Urothelium cell line (cell line): ENCODE results near the gene RAPGEF3.

Experiments used
- DNase-seq: peaks from one replicate; pipeline ENCODE4 v3.0.0; 2011; ENCODE audit warnings: low spot score, mixed read lengths
- FAIRE-seq: peaks from 2 replicates; lab custom pipeline; 2011; peaks lifted over from hg19 to GRCh38; lab: Jason Lieb, UNC

RAPGEF3 gene

GRCh38 chr12:47762850-47763465 is 4.3 kb upstream of the RAPGEF3 start:
- no peak for FAIRE-seq
- DNase-seq, result no peak

DNA sequence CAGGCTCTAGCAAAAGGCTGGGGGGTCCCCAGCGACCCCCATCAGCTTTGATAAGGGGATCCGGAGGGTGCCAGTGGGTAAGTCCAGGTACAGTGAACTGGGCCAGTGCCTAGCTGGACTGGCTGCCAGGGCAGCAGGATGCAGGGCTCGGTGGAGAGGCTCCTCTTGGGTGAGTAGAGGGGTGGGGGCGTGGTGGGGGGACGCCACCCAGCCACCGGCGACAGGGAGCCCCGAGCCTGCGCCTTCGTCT is 171 bp downstream of the RAPGEF3 start:
- no peak for DNase-seq
- FAIRE-seq, result no peak

DNA sequence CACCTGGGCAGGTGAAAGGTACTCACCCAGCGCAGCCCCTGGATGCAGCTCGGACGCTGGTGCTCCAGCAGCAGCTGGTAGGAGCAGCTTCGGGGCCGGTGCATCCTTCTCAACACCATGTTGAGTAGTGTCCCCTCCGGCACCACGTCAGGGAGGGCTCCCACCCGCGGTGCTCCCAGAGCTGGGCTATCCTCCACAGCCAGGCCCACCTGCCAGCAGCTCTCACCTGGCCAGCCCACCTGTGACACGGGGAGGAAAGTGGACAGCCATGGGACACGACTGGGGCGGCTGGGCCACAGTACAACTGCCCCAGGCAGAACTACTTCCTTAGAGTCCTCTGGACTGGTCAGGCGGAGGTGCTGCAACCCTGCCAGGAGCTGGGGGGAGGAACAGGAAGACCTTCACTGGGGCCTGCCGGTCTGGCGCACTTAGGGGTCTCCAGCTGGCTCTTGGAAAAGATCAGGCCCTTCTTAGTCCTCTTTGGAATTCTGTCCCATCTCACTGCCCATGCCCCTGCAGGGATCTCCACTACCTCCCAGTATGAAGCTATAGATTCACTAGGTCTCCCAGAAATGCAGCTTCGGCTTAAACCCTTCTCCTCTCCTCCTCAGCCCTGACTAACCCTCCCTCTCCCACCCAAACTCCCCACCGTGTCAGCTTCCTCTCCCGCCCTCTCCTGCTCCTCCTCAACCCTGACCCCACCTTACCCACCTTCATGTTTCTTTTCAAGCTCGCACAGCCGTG is 668 bp downstream of the RAPGEF3 start:
- DNase-seq (no peak), FAIRE-seq (no peak)

- no peak for FAIRE-seq
- DNase-seq, result no peak
Observed at GRCh38 chr12:47757364-47757839, 1.3 kb downstream of the RAPGEF3 start.

GRCh38 chr12:47755655-47756562 is 2.8 kb downstream of the RAPGEF3 start:
- FAIRE-seq, result no peak
- no peak for DNase-seq

GRCh38 chr12:47754881-47755280 is 3.8 kb downstream of the RAPGEF3 start:
- no peak for DNase-seq
- FAIRE-seq, result no peak

GRCh38 chr12:47754126-47754525 is 4.6 kb downstream of the RAPGEF3 start:
- FAIRE-seq (no peak), DNase-seq (no peak)

GRCh38 chr12:47753021-47754001 is 5.4 kb downstream of the RAPGEF3 start:
- peak; percentile 41 for DNase-seq
- FAIRE-seq, result no peak

GRCh38 chr12:47752552-47752951 is 6.1 kb downstream of the RAPGEF3 start:
- no peak for DNase-seq
- FAIRE-seq, result no peak

- FAIRE-seq, result no peak
- DNase-seq, result no peak
Observed at GRCh38 chr12:47752121-47752520, 6.6 kb downstream of the RAPGEF3 start.

- peak; percentile 44 for DNase-seq
- FAIRE-seq, result no peak
Observed at GRCh38 chr12:47751561-47751960, 7.1 kb downstream of the RAPGEF3 start.

DNA sequence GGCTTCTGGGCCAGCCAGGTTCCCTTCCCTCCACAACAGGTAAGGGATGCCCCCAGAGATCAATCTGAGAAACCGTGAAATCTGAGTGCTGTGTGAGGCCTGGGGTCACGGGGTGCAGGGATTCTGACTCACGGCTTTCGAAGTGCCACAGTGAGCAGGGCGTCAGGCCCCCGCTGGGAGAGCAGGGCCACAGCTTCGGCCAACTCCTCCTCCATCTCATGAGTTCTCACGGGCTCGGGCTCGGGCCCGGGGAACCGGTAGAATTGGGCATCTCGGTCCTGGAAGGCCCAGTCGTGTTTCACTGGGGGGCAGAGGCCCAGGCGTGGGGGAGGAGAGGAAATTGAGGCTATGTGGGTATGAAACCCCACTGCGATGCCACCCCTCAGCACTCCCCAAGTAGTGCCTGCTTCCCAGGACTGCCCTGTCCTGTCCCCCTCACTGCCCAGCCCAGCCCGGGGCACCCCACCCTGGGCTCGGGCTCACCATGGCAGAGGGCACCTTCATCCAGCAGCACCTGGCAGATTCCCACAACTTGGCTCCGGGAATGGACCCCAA is 7.7 kb downstream of the RAPGEF3 start:
- FAIRE-seq, result no peak
- no peak for DNase-seq

- FAIRE-seq, result no peak
- no peak for DNase-seq
Observed at GRCh38 chr12:47750229-47750798, 8.4 kb downstream of the RAPGEF3 start.

GRCh38 chr12:47748899-47749298 is 9.8 kb downstream of the RAPGEF3 start:
- no peak for FAIRE-seq

GRCh38 chr12:47748507-47748828 is 10.2 kb downstream of the RAPGEF3 start:
- no peak for DNase-seq
- FAIRE-seq, result no peak

More at GRCh38 chr12:47748899-47749298, 9.8 kb downstream of the RAPGEF3 start:
- DNase-seq, result no peak

DNA sequence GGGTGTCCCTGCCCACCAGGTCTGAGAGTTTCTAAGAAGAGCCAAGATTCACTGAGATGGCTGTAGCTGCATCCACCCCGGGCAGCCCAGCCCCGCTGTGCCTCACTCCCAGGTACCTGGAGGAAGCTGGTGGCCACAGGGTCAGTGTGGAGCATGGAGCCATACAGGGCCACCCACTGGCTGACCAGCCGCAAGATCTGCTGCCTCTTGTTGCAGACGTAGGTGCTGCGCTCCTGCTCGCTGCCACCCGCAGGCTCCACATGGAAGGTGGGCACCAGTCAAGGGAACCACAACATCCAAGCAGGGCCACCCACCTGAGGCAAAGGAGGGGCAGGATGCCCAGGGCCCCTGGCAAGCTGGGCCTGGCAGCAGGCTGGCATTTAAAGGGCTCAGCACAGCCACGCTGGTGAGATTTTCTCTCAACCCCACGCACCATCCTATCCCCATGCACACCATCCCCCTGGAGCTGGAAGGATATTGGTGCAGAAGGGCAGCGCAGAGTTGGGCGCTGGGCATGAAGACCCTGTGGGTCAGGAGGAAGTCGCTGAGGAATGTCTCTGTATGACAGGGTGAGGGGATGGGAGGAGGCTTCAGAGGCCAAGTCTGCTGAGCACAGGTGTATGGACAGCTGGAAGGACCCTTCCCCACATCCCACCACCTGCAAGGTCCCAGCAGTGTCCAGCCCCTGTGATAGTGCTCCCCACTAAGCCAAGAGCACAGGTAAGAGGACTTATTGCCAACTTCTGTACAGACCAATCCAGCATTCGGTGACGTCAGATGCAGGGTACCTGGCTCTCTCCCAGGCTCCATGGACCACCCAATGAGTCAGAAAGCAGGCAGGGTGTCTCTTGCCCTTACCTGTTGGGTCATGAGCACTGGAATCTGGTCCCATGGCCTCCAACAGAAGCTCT is 10.8 kb downstream of the RAPGEF3 start:
- peak; percentile 20 for FAIRE-seq
- no peak for DNase-seq

GRCh38 chr12:47747126-47747525 is 11.6 kb downstream of the RAPGEF3 start:
- FAIRE-seq (no peak), DNase-seq (no peak)

DNA sequence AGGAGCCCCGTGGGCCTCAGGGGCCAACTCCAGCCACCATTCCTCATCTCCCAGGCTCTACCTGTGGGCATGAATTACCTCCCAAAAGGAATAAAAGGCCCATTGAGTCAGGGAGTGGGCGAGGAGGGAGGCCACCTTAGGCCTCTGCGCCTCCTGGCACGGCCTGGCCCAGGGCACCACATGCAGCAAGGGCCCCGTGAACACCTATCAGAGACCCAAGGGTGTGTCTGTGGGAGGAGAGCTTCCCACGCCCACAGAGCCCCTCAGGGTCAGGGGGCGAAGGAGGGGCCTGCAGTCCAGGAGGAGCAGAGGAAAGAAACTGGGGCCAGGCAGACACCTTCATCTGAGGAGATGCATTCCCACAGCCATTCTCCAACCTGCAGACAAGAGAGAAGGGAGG is 12.2 kb downstream of the RAPGEF3 start:
- DNase-seq (no peak), FAIRE-seq (no peak)

DNA sequence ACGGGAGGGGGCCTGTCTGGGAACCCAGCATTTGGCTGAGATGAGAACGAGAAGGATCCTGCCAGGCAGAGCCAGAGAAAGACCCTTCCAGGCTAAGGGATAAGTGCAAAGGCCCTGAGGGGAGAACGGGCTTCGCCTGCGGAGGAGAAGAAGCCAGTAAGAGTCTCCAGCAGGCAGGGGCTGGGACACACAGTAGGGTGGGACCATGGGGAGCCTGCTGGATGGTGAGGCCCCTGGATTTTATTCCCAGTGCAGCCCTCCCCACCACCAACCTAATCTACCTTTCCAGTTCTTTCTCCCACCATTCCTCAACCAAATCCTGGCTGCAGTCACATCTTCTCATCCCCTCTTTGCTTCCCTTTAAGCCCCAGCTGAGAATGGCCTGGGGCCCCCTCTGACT is 12.6 kb downstream of the RAPGEF3 start:
- FAIRE-seq (no peak), DNase-seq (no peak)
